Progenitor cell of endocrine pancreas (in vitro differentiated cells): ENCODE measurements around the gene ZNF362. TPM values are rescaled to one million over a fixed set of nuclear protein-coding genes. Genes with fewer than 3 reads are reported as not detected.

Experiments used
- DNase-seq: peaks from one replicate; pipeline ENCODE4 v3.0.0; 2021; ENCODE audit warnings: low spot score; ENCODE audit not compliant: unreplicated experiment
- H3K27ac Mint-ChIP-seq: 2 replicates; pipeline ENCODE4 v1.8.0; 2021; ENCODE audit warnings: mild to moderate bottlenecking, moderate library complexity, mixed read lengths
- H3K27me3 Mint-ChIP-seq: 2 replicates; pipeline ENCODE4 v1.8.0; 2021; ENCODE audit warnings: mixed read lengths
- H3K36me3 Mint-ChIP-seq: 2 replicates; pipeline ENCODE4 v1.8.0; 2022; ENCODE audit warnings: mixed read lengths; ENCODE audit not compliant: insufficient read depth
- H3K4me1 Mint-ChIP-seq: 2 replicates; pipeline ENCODE4 v1.8.0; 2021; ENCODE audit warnings: low read depth, mixed read lengths
- H3K4me3 Mint-ChIP-seq: 2 replicates; pipeline ENCODE4 v1.8.0; 2021; ENCODE audit warnings: low read depth, mild to moderate bottlenecking, moderate library complexity, mixed read lengths
- H3K9me3 Mint-ChIP-seq: 2 replicates; pipeline ENCODE4 v1.8.0; 2021; ENCODE audit warnings: low read depth, mixed read lengths
- CTCF ChIP-seq: fragments of 200-600 bp; sonication (generic); IDR thresholded peaks from one replicate; pipeline ENCODE4 v1.5.0; 2021; ENCODE audit warnings: antibody characterized with exemption, mild to moderate bottlenecking; ENCODE audit not compliant: unreplicated experiment
- total RNA-seq: library from RNA; stranded (reverse); gene quantifications from 2 replicates; pipeline ENCODE4 v1.2.1, GENCODE V29; 2021

ZNF362 gene
- total RNA-seq, 1 donor from 2014 or later = 79.3 TPM

- H3K9me3 Mint-ChIP-seq = no peaks in the 10 kb centered on the region
- H3K27me3 Mint-ChIP-seq = peaks cover 5% of the 10 kb centered on the region
- H3K27ac Mint-ChIP-seq = no peak overlapping the region
- H3K4me3 Mint-ChIP-seq = no peak overlapping the region
- H3K4me1 Mint-ChIP-seq = peaks cover 16% of the 10 kb centered on the region
- no peak for DNase-seq
- H3K36me3 Mint-ChIP-seq = no peaks in the 10 kb centered on the region
- TF ChIP-seq CTCF = no peak
Measured at GRCh38 chr1:33232716-33233115, 23.6 kb upstream of the ZNF362 start.

GRCh38 chr1:33234131-33234530 lies 22.2 kb upstream of the ZNF362 start:
- no peaks in the 10 kb centered on the region for H3K9me3 Mint-ChIP-seq
- peaks cover 16% of the 10 kb centered on the region for H3K4me1 Mint-ChIP-seq
- H3K4me3 Mint-ChIP-seq = no peak overlapping the region
- no peaks in the 10 kb centered on the region for H3K27me3 Mint-ChIP-seq
- no peak for DNase-seq
- H3K36me3 Mint-ChIP-seq = no peaks in the 10 kb centered on the region
- no peak overlapping the region for H3K27ac Mint-ChIP-seq
- no peak for TF ChIP-seq CTCF

- peaks cover 16% of the 10 kb centered on the region for H3K4me1 Mint-ChIP-seq
- no peaks in the 10 kb centered on the region for H3K9me3 Mint-ChIP-seq
- no peak for TF ChIP-seq CTCF
- DNase-seq = no peak
- no peak overlapping the region for H3K27ac Mint-ChIP-seq
- no peak overlapping the region for H3K4me3 Mint-ChIP-seq
- no peaks in the 10 kb centered on the region for H3K36me3 Mint-ChIP-seq
- H3K27me3 Mint-ChIP-seq = peaks cover 3% of the 10 kb centered on the region
Measured at GRCh38 chr1:33234588-33234990, 21.7 kb upstream of the ZNF362 start.

GRCh38 chr1:33235521-33235920 lies 20.8 kb upstream of the ZNF362 start:
- TF ChIP-seq CTCF = no peak
- Mint-ChIP-seq H3K27ac (no peak overlapping the region), H3K9me3 (no peaks in the 10 kb centered on the region), H3K4me3 (no peak overlapping the region), H3K36me3 (no peaks in the 10 kb centered on the region), H3K27me3 (peaks cover 3% of the 10 kb centered on the region), H3K4me1 (peaks cover 16% of the 10 kb centered on the region)
- no peak for DNase-seq

GRCh38 chr1:33236498-33236897 lies 19.8 kb upstream of the ZNF362 start:
- DNase-seq = no peak
- Mint-ChIP-seq H3K27me3 (peaks cover 3% of the 10 kb centered on the region), H3K36me3 (no peaks in the 10 kb centered on the region)

More at GRCh38 chr1:33236498-33236897, 19.8 kb upstream of the ZNF362 start:
- H3K4me3 Mint-ChIP-seq = no peak overlapping the region
- no peak for TF ChIP-seq CTCF
- H3K27ac Mint-ChIP-seq = no peak overlapping the region
- H3K4me1 Mint-ChIP-seq = peaks cover 16% of the 10 kb centered on the region
- H3K9me3 Mint-ChIP-seq = no peaks in the 10 kb centered on the region
